ENCODE data around the gene FASN. TPM values are rescaled to one million over a fixed set of nuclear protein-coding genes. Genes with fewer than 3 reads are reported as not detected.
A peak's percentile ranks its signal among the peaks of the same experiment; 100 is the strongest.

The FASN gene
- total and polyA plus RNA-seq, 2 of the 13 experiments (the other 11 are each of a cell fraction or from before 2014, with no cell fraction given), result 51.7 to 101 TPM

- TF ChIP-seq ZXDC (CRISPR knock-in tag; IDR thresholded peaks at IDR 0.05) (no peak), KDM5B (CRISPR knock-in tag; IDR thresholded peaks at IDR 0.05; ENCODE audit: borderline replicate concordance) (no peak), CCAR2 (optimal IDR thresholded peaks at IDR 0.05; ENCODE audit: low read depth, low read length) (no peak), AGO1 (IDR thresholded peaks at IDR 0.05; ENCODE audit: low read depth, low read length, poor library complexity, severe bottlenecking) (peak; percentile 73), MYC (CRISPR knock-in tag; IDR thresholded peaks at IDR 0.05; ENCODE audit: borderline replicate concordance) (peak; percentile 54; the same call in 1 of the 2 replicates), FOSL1 (CRISPR knock-in tag; IDR thresholded peaks at IDR 0.05; ENCODE audit: borderline replicate concordance) (no peak), NAIF1 (CRISPR knock-in tag; IDR thresholded peaks at IDR 0.05; ENCODE audit: borderline replicate concordance) (no peak), SKI (IDR thresholded peaks at IDR 0.05; ENCODE audit: partially characterized antibody) (no peak), NONO (IDR thresholded peaks at IDR 0.05) (no peak), NONO (CRISPR knock-in tag; conservative IDR thresholded peaks at IDR 0.05) (no peak), BHLHE40 (IDR thresholded peaks at IDR 0.05; ENCODE audit: low read length) (no peak), TFDP2 (CRISPR knock-in tag; IDR thresholded peaks at IDR 0.05) (no peak), GMEB1 (CRISPR knock-in tag; IDR thresholded peaks at IDR 0.05; ENCODE audit: borderline replicate concordance) (no peak), HMGXB3 (CRISPR knock-in tag; IDR thresholded peaks at IDR 0.05; ENCODE audit: borderline replicate concordance) (no peak), SAP130 (CRISPR knock-in tag; IDR thresholded peaks at IDR 0.05; ENCODE audit: low read depth) (peak; percentile 51; the same call in 1 of the 2 replicates), ZNF597 (CRISPR knock-in tag; IDR thresholded peaks at IDR 0.05) (no peak), ZSCAN25 (CRISPR knock-in tag; IDR thresholded peaks at IDR 0.05) (no peak), RBAK (CRISPR knock-in tag; IDR thresholded peaks at IDR 0.05) (no peak), PAWR (CRISPR knock-in tag; IDR thresholded peaks at IDR 0.05; ENCODE audit: borderline replicate concordance) (no peak)
Measured at GRCh38 chr17:82107341-82107860, 9.4 kb upstream of the FASN start (continued).

Data from HepG2 (cell line).